Muscle layer of duodenum (tissue), 2 donors: ENCODE measurements around the gene NAALADL2.

Experiments used
- H3K27ac ChIP-seq: one replicate; pipeline ENCODE4 v1.7.0; 2013; ENCODE audit warnings: mild to moderate bottlenecking, low read length
- H3K27me3 ChIP-seq: one replicate; pipeline ENCODE4 v1.7.0; 2013; ENCODE audit warnings: low read depth, mild to moderate bottlenecking, control low read depth, low read length
- H3K36me3 ChIP-seq, 2 donors: one replicate each; pipeline ENCODE4 v1.7.0; 2013; ENCODE audit warnings: low read length in 2 of 2, control low read depth in 1 of 2, mild to moderate bottlenecking in 1 of 2; ENCODE audit not compliant: insufficient read depth in 2 of 2, control insufficient read depth in 1 of 2
- H3K4me1 ChIP-seq, 2 donors: one replicate each; pipeline ENCODE4 v1.7.0; 2013; ENCODE audit warnings: low read length in 2 of 2, mild to moderate bottlenecking in 2 of 2, control low read depth in 1 of 2, moderate library complexity in 1 of 2; ENCODE audit not compliant: insufficient read depth in 2 of 2, control insufficient read depth in 1 of 2
- H3K4me3 ChIP-seq, 2 donors: one replicate each; pipeline ENCODE4 v1.7.0; 2013; ENCODE audit warnings: low read length in 2 of 2, low read depth in 1 of 2, mild to moderate bottlenecking in 1 of 2
- H3K9me3 ChIP-seq, 2 donors: one replicate each; pipeline ENCODE4 v1.7.0; 2013; ENCODE audit warnings: low read length in 2 of 2, control low read depth in 1 of 2, mild to moderate bottlenecking in 1 of 2; ENCODE audit not compliant: control insufficient read depth in 1 of 2
- donor health status: healthy.

Gene NAALADL2

GRCh38 chr3:175185903-175186302 is 326.8 kb downstream of the NAALADL2 start:
- H3K9me3 ChIP-seq: peaks cover 0 to 3% of the 10 kb centered on the region in 2 donors
- no peak overlapping the region for H3K4me3 ChIP-seq
- H3K36me3 ChIP-seq: no peaks in the 10 kb centered on the region
- no peaks in the 10 kb centered on the region for H3K27me3 ChIP-seq
- no peak overlapping the region for H3K27ac ChIP-seq
- no peaks in the 10 kb centered on the region for H3K4me1 ChIP-seq

- H3K27ac ChIP-seq: no peak overlapping the region
Observed at GRCh38 chr3:175186511-175186910, 327.4 kb downstream of the NAALADL2 start.

GRCh38 chr3:175187586-175187985 is 328.5 kb downstream of the NAALADL2 start:
- Histone ChIP-seq H3K9me3 (peaks cover 0 to 3% of the 10 kb centered on the region in 2 donors), H3K4me3 (no peak overlapping the region), H3K36me3 (no peaks in the 10 kb centered on the region), H3K4me1 (no peaks in the 10 kb centered on the region), H3K27ac (no peak overlapping the region), H3K27me3 (no peaks in the 10 kb centered on the region)

More at GRCh38 chr3:175186511-175186910, 327.4 kb downstream of the NAALADL2 start:
- peaks cover 0 to 3% of the 10 kb centered on the region in 2 donors for H3K9me3 ChIP-seq
- H3K4me3 ChIP-seq: no peak overlapping the region
- no peaks in the 10 kb centered on the region for H3K4me1 ChIP-seq
- H3K36me3 ChIP-seq: no peaks in the 10 kb centered on the region
- H3K27me3 ChIP-seq: no peaks in the 10 kb centered on the region

GRCh38 chr3:175192536-175192935 is 333.4 kb downstream of the NAALADL2 start:
- peaks cover 0 to 3% of the 10 kb centered on the region in 2 donors for H3K9me3 ChIP-seq
- no peak overlapping the region for H3K27ac ChIP-seq
- no peak overlapping the region for H3K4me3 ChIP-seq
- no peaks in the 10 kb centered on the region for H3K4me1 ChIP-seq
- H3K27me3 ChIP-seq: no peaks in the 10 kb centered on the region
- no peaks in the 10 kb centered on the region for H3K36me3 ChIP-seq

GRCh38 chr3:175193815-175194518 is 334.8 kb downstream of the NAALADL2 start:
- H3K9me3 ChIP-seq: peaks cover 0 to 3% of the 10 kb centered on the region in 2 donors
- no peak overlapping the region for H3K27ac ChIP-seq
- H3K27me3 ChIP-seq: no peaks in the 10 kb centered on the region

GRCh38 chr3:175198991-175199783 is 340.1 kb downstream of the NAALADL2 start:
- no peak overlapping the region for H3K4me3 ChIP-seq
- no peaks in the 10 kb centered on the region for H3K9me3 ChIP-seq
- no peaks in the 10 kb centered on the region for H3K36me3 ChIP-seq
- H3K27me3 ChIP-seq: no peaks in the 10 kb centered on the region
- H3K27ac ChIP-seq: no peak overlapping the region
- H3K4me1 ChIP-seq: no peaks in the 10 kb centered on the region

More at GRCh38 chr3:175193815-175194518, 334.8 kb downstream of the NAALADL2 start:
- Histone ChIP-seq H3K4me3 (no peak overlapping the region), H3K4me1 (no peaks in the 10 kb centered on the region), H3K36me3 (no peaks in the 10 kb centered on the region)

- Histone ChIP-seq H3K4me1 (no peaks in the 10 kb centered on the region), H3K36me3 (no peaks in the 10 kb centered on the region), H3K9me3 (peaks cover 0 to 3% of the 10 kb centered on the region in 2 donors), H3K4me3 (no peak overlapping the region), H3K27ac (no peak overlapping the region), H3K27me3 (no peaks in the 10 kb centered on the region)
Observed at GRCh38 chr3:175199961-175200360, 340.8 kb downstream of the NAALADL2 start.

GRCh38 chr3:175200391-175201095 is 341.4 kb downstream of the NAALADL2 start:
- H3K27me3 ChIP-seq: no peaks in the 10 kb centered on the region
- H3K4me3 ChIP-seq: no peak overlapping the region
- H3K9me3 ChIP-seq: peaks cover 0 to 4% of the 10 kb centered on the region in 2 donors
- no peak overlapping the region for H3K27ac ChIP-seq
- no peaks in the 10 kb centered on the region for H3K4me1 ChIP-seq
- no peaks in the 10 kb centered on the region for H3K36me3 ChIP-seq

- no peak overlapping the region for H3K4me3 ChIP-seq
Observed at GRCh38 chr3:175207361-175207760, 348.2 kb downstream of the NAALADL2 start.

GRCh38 chr3:175208326-175208725 is 349.2 kb downstream of the NAALADL2 start:
- Histone ChIP-seq H3K27me3 (no peaks in the 10 kb centered on the region), H3K27ac (no peak overlapping the region), H3K9me3 (peaks cover 0 to 4% of the 10 kb centered on the region in 2 donors), H3K4me1 (no peaks in the 10 kb centered on the region), H3K36me3 (no peaks in the 10 kb centered on the region), H3K4me3 (no peak overlapping the region)

More at GRCh38 chr3:175207361-175207760, 348.2 kb downstream of the NAALADL2 start:
- Histone ChIP-seq H3K4me1 (no peaks in the 10 kb centered on the region), H3K27ac (no peak overlapping the region), H3K27me3 (no peaks in the 10 kb centered on the region), H3K36me3 (no peaks in the 10 kb centered on the region), H3K9me3 (peaks cover 0 to 4% of the 10 kb centered on the region in 2 donors)

- H3K4me3 ChIP-seq: no peak overlapping the region
- H3K4me1 ChIP-seq: no peaks in the 10 kb centered on the region
- H3K9me3 ChIP-seq: no peaks in the 10 kb centered on the region
- no peaks in the 10 kb centered on the region for H3K36me3 ChIP-seq
- H3K27ac ChIP-seq: no peak overlapping the region
- no peaks in the 10 kb centered on the region for H3K27me3 ChIP-seq
Observed at GRCh38 chr3:175211466-175211865, 352.3 kb downstream of the NAALADL2 start.
